ENCODE results near the gene KIAA1614. TPM values are rescaled to one million over a fixed set of nuclear protein-coding genes. Genes with fewer than 3 reads are reported as not detected.

Gene KIAA1614
- polyA plus RNA-seq, 1 of the 3 experiments (the other 2 are of a cell fraction), result 1.1 TPM

GRCh38 chr1:180898441-180899219 is 14.1 kb upstream of the KIAA1614 start:
- Histone ChIP-seq H3K4me3 (ENCODE audit: low read depth in 2 of 2, low read length in 1 of 2) (no peak overlapping the region), H3K4me1 (ENCODE audit: control insufficient read depth in 1 of 2, insufficient read depth in 2 of 2, low read depth in 1 of 2, low read length in 1 of 2) (peaks cover 0 to 20% of the 10 kb centered on the region in 2 experiments; a peak in 1 of 4 replicates), H3K4me2 (no peak overlapping the region), H3K27ac (ENCODE audit: low read depth in 2 of 2, low read length in 1 of 2) (peak overlapping the region in 1 of 2 experiments; percentile 50; a peak in 2 of 4 replicates), H3K9me3 (no peaks in the 10 kb centered on the region), H3K9ac (no peak overlapping the region), H3F3A (replicated peaks; ENCODE audit: insufficient read depth) (no peaks in the 10 kb centered on the region), H3K36me3 (replicated peaks in 1 of 2; ENCODE audit: control insufficient read depth in 1 of 2, insufficient read depth in 2 of 2, low read length in 1 of 2) (no peaks in the 10 kb centered on the region), H3K9me2 (no peaks in the 10 kb centered on the region), H3K79me2 (ENCODE audit: insufficient read depth) (no peaks in the 10 kb centered on the region), H2AFZ (ENCODE audit: low read depth) (no peak overlapping the region), H4K20me1 (ENCODE audit: insufficient read depth) (no peaks in the 10 kb centered on the region), H3K27me3 (ENCODE audit: insufficient read depth) (no peaks in the 10 kb centered on the region)
- peak; percentile 36 for DNase-seq
- CTCF ChIA-PET, result interaction anchor here (1.0 to 1.8 kb wide), 6 partner anchors 17 to 244 kb away, joined by 3 to 7 read pairs (median 4); no protein-coding TSS in a partner anchor
- TF ChIP-seq YY1 (IDR thresholded peaks at IDR 0.05; ENCODE audit: low read depth) (no peak), JUND (IDR thresholded peaks at IDR 0.05) (no peak), NRF1 (IDR thresholded peaks at IDR 0.05; ENCODE audit: low read depth, low read length) (no peak), RAD21 (IDR thresholded peaks at IDR 0.05; ENCODE audit: low read length) (no peak), ZBTB33 (IDR thresholded peaks at IDR 0.05; ENCODE audit: borderline replicate concordance, low read depth) (no peak), GABPA (IDR thresholded peaks at IDR 0.05; ENCODE audit: low read depth) (no peak), EP300 (IDR thresholded peaks at IDR 0.05; ENCODE audit: borderline replicate concordance in 1 of 2, low read depth in 1 of 2, low read length in 1 of 2) (no peak), RFX5 (IDR thresholded peaks at IDR 0.05; ENCODE audit: low read length) (no peak), MEF2A (IDR thresholded peaks at IDR 0.05; ENCODE audit: borderline replicate concordance, low read depth) (no peak), TCF12 (IDR thresholded peaks at IDR 0.05) (no peak), FOXJ3 (CRISPR knock-in tag; IDR thresholded peaks at IDR 0.05) (no peak), PBX3 (IDR thresholded peaks at IDR 0.05) (no peak), GATA2 (CRISPR knock-in tag; IDR thresholded peaks at IDR 0.05) (no peak), POLR2AphosphoS5 (IDR thresholded peaks at IDR 0.05; ENCODE audit: low read depth, low read length) (no peak), SMC3 (IDR thresholded peaks at IDR 0.05; ENCODE audit: low read depth, low read length) (no peak), MXI1 (IDR thresholded peaks at IDR 0.05; ENCODE audit: low read depth, low read length) (no peak), NFIC (IDR thresholded peaks at IDR 0.05; ENCODE audit: borderline replicate concordance) (no peak), SIN3A (IDR thresholded peaks at IDR 0.05; ENCODE audit: borderline replicate concordance, low read depth, low read length) (no peak)
- POLR2A ChIA-PET, result interaction anchor here (1.2 kb wide), 1 partner anchor 32 kb away, joined by 4 read pairs; no protein-coding TSS in a partner anchor
- WGBS (ENCODE audit: low lambda C conversion rate), result 81% methylated on average over 5 of the region's 5 CpGs
